Stimulated activated effector memory CD8-positive, alpha-beta T cell treated with anti-CD3 and anti-CD28 coated beads, Interleukin-12 subunit alpha, Interleukin-12 subunit beta, amount 100 ng/mL, for 72 hours (primary cell): Measurements from ENCODE around the gene ZNF581.
A peak's percentile ranks its signal among the peaks of the same experiment; 100 is the strongest.

ENCODE experiments used
- ATAC-seq: fragments of 150-1000 bp; cut with Tn5 transposase; 2 replicates; pipeline ENCODE4 v1.10.0; 2021
- DNase-seq, 2 donors: peaks; one replicate each; pipeline ENCODE4 v3.0.0; 2021 to 2022; ENCODE audit warnings: low spot score in 2 of 2
- H3K27ac Mint-ChIP-seq: one replicate; pipeline ENCODE4 v1.8.0; 2022; ENCODE audit warnings: mild to moderate bottlenecking, mixed read lengths
- H3K36me3 Mint-ChIP-seq: one replicate; pipeline ENCODE4 v1.8.0; 2022; ENCODE audit warnings: mild to moderate bottlenecking, mixed read lengths
- H3K4me1 Mint-ChIP-seq: one replicate; pipeline ENCODE4 v1.8.0; 2022; ENCODE audit warnings: mixed read lengths
- H3K4me3 Mint-ChIP-seq: one replicate; pipeline ENCODE4 v1.8.0; 2022; ENCODE audit warnings: mild to moderate bottlenecking, mixed read lengths
- H3K9me3 Mint-ChIP-seq: one replicate; pipeline ENCODE4 v1.8.0; 2022; ENCODE audit warnings: mixed read lengths

Gene ZNF581

DNA sequence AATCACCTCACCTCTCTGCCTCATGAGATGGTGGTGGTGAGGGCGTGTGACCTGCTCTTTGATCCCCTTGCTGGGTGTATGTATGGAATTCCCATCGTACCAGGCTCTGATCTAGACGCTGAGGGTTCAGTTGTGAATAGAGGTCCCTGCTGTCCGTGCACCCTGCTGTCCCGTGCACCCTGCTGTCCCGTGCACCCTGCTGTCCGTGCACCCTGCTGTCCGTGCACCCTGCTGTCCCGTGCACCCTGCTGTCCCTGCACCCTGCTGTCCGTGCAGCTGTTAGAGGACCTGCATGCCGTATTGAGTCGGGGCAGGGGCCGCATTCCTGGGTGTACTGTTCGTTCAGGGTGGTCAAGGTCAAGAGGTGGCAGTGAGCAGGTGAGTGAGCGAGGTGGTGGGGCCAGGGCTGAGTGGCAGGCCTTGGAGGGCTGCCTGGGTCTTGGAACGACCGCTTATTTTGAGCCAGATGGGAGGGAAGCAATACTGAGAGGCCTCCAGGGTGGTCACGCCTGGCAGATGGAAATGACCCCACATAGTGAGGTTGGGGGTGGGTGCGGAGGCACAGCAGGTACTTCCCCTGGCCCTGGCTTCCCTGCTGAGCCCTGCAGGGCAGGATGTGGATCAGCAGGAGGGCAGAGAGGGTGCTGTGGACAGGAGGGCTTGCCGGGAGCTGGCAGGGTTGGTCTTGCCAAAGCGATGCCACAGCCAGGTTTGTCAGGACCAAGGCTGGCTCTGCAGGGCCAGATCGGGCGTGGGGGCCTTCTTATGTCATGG lies 27.0 kb downstream of the ZNF581 start:
- peaks cover 100% of the 10 kb centered on the region for H3K36me3 Mint-ChIP-seq
- no peak for ATAC-seq
- no peak overlapping the region for H3K27ac Mint-ChIP-seq

DNA sequence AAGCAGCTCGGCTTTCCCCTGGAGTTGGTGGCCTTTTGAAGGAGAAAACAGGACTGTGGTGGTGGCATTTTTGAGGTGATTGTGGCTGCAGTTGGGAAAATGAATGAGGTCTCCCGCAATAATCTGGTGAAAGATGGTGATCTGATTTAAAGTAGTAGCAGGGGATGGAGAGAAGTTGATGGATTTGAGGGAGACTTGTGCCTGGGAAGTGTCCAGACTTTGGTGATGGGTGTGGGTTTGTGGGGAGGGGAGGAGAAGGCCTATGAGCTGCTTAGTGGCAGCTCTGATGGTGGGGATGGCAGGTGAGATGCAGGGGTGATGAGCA lies 27.6 kb downstream of the ZNF581 start:
- H3K4me3 Mint-ChIP-seq = no peak overlapping the region
- H3K27ac Mint-ChIP-seq = no peak overlapping the region
- no peaks in the 10 kb centered on the region for H3K9me3 Mint-ChIP-seq

More for the DNA sequence above, 27.0 kb downstream of the ZNF581 start:
- Mint-ChIP-seq H3K9me3 (no peaks in the 10 kb centered on the region), H3K4me3 (no peak overlapping the region), H3K4me1 (peaks cover 56% of the 10 kb centered on the region)
- no peak for DNase-seq

DNA sequence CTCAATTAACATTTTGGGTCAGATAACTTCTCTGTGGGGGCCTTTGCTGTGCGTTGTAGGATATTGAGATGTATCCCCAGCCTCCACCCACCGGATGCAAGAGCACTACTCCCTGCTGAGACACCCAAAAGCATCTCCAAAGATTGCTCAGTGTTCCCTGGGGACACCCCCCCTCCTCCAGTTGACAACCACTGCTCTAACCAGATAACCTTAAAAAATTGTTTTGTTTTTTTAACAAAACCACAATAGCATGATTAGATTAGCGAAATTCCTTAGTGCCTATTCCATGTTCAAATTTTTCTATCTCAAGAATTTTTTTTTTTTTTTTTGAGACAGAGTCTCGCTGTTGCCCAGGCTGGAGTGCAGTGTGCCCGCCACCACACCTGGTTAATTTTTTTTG lies 29.0 kb downstream of the ZNF581 start:
- peaks cover 68% of the 10 kb centered on the region for H3K4me1 Mint-ChIP-seq
- ATAC-seq (no peak), DNase-seq (no peak)
- H3K36me3 Mint-ChIP-seq = peaks cover 92% of the 10 kb centered on the region
- no peak overlapping the region for H3K4me3 Mint-ChIP-seq
- no peak overlapping the region for H3K27ac Mint-ChIP-seq
- no peaks in the 10 kb centered on the region for H3K9me3 Mint-ChIP-seq

More for the DNA sequence above, 27.6 kb downstream of the ZNF581 start:
- Mint-ChIP-seq H3K36me3 (peaks cover 100% of the 10 kb centered on the region), H3K4me1 (peaks cover 59% of the 10 kb centered on the region)
- ATAC-seq (no peak), DNase-seq (no peak)

DNA sequence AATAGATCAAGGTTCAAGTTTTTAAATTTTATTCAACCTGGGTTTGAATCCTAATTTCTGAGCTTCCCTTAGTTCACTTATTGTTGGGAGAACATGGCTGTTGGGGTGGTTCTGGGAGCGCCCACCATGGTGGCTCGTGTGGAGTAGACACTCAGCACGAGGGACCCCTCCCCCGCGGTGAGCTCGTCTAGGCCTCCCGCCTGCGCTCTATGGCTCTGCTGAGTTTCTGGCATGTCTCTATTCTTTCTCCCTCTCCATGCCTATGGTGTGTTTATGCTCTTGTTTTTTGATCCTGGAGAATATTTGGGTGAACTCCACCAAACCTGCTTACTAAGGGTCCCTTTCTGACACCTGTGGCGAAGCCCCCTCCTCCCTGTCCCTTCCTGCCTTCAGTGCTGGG lies 30.0 kb downstream of the ZNF581 start:
- no peak for DNase-seq
- Mint-ChIP-seq H3K27ac (peak overlapping the region; percentile 8), H3K9me3 (no peaks in the 10 kb centered on the region), H3K4me1 (peaks cover 72% of the 10 kb centered on the region), H3K4me3 (peak overlapping the region; percentile 93), H3K36me3 (peaks cover 92% of the 10 kb centered on the region)
- ATAC-seq = no peak

DNA sequence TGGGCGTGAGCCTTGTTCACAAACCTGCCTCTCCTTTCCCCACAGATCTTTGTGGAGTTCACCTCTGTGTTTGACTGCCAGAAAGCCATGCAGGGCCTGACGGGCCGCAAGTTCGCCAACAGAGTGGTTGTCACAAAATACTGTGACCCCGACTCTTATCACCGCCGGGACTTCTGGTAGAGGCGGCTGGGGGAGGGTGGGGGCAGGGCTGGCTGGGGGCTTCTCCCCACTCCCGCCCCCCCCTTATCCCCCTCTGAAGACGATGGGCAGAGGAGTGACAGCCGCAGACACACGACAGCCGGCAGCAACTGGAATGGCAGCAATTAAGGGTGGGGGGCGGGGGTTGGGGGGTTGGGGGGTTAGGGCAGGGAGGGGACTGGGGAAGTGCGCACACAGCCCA lies 30.4 kb downstream of the ZNF581 start:
- peaks cover 92% of the 10 kb centered on the region for H3K36me3 Mint-ChIP-seq
- peak overlapping the region; percentile 84 for H3K27ac Mint-ChIP-seq
- ATAC-seq (no peak), DNase-seq (no peak)
- H3K4me3 Mint-ChIP-seq = peak overlapping the region; percentile 93
- H3K4me1 Mint-ChIP-seq = peaks cover 76% of the 10 kb centered on the region
- no peaks in the 10 kb centered on the region for H3K9me3 Mint-ChIP-seq

DNA sequence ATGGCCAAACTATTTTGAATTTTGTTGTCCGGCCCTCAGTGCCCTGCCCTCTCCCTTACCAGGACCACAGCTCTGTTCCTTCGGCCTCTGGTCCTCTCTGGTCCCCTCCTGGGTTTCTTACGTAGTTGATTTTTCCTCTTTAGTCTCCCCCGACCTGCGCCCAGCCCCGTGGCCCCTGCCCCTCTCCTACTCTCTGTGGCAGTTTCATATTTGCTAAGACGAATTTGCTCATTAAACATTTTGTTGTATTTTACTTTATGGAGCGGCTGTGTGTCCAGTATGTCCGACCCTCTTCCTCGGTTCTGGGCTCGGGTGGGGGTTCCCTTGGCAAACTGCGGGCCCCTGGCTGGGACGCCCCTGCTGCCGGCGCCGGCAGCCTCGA lies 31.0 kb downstream of the ZNF581 start:
- no peak for DNase-seq
- H3K9me3 Mint-ChIP-seq = no peaks in the 10 kb centered on the region
- H3K4me3 Mint-ChIP-seq = peak overlapping the region; percentile 93
- peak overlapping the region; percentile 84 for H3K27ac Mint-ChIP-seq
- ATAC-seq = no peak
- peaks cover 77% of the 10 kb centered on the region for H3K4me1 Mint-ChIP-seq
- H3K36me3 Mint-ChIP-seq = peaks cover 92% of the 10 kb centered on the region

DNA sequence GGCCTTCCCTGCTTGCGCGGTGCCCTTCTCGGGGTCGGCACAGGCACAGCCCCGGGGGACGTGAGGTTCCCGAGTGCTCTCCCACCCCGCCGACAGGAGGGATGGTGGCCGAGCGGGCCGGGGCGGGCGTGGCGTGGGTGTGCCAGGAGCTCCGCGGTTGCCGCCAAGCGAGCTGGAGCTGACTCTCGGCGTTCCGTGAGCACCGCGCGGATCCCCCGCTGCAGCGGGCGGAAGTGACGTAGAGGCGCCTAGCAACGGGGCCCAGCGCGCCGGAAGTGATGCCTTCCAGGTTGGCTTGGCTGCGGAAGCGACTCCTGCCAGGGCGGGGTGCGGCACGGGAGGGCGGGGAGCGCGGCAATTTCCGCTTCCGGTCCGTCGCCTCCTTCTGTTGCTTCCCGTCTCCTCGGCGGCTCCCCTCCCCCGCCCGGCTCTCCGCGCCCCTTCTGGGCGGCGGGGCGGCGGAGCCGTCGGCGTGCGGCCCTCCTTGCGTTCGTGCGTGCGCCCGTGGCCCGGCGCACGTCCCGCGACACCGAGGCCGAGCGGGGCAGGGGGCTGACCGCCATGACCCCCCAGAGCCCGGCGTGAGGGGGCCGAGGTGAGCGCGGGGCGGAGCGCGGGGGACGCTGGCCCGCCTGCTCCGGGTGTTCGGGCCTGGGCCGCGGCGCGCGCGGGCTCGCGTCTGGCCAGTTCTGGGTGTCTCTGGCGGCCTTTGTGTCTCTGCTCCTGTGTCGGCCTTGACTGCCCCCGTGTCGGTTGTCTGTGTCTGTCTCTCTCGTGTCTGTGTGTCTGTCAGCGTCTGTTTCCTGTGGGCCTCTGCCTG lies 31.6 kb downstream of the ZNF581 start, which contains the start of gene EPN1:
EPN1 (plus strand) TSS at position 386 of the 820 bp plus-strand sequence. CDS start 3,402 bp downstream, outside the sequence.
- Mint-ChIP-seq H3K36me3 (peaks cover 92% of the 10 kb centered on the region), H3K9me3 (no peaks in the 10 kb centered on the region), H3K4me1 (peaks cover 78% of the 10 kb centered on the region), H3K27ac (peak within 1 kb of the TSS; percentile 98), H3K4me3 (peak within 1 kb of the TSS; percentile 93)
- DNase-seq (peak; percentile 91 to 96), ATAC-seq (peak; percentile 94)

DNA sequence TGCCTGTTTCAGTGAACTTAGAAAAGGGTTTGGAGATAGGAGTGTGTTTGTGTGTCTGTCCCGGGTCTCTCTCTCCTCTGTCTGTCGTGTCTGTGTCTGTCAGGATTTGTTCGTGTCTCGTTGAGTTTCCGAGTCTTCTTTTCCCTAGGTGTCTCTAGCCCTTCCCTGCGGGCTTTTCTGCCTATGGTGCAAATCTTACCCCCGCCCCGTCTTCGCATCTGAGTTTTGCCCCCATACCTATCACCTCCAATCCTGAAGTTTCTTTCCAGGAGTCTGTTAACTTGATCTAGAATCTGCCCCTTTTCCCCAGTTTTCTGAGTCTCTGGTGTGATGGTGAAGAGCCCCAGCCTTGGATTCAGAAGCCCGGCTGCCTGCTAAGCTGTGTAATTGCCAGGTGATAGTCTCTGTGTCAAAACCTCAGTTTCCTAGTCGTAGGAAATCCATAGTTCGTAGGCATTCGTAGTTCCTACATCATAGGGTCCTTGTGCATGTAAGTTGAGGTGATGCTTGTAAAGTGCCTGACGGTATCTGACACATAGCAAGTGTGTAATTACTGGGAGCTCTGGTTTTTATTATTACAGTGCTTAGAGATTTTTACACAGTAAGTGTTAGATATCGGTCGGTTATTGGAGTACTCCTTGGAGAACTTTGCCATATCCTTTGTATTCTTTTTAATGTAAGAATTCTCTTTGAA lies 32.4 kb downstream of the ZNF581 start:
- no peak for ATAC-seq
- H3K9me3 Mint-ChIP-seq = no peaks in the 10 kb centered on the region

DNA sequence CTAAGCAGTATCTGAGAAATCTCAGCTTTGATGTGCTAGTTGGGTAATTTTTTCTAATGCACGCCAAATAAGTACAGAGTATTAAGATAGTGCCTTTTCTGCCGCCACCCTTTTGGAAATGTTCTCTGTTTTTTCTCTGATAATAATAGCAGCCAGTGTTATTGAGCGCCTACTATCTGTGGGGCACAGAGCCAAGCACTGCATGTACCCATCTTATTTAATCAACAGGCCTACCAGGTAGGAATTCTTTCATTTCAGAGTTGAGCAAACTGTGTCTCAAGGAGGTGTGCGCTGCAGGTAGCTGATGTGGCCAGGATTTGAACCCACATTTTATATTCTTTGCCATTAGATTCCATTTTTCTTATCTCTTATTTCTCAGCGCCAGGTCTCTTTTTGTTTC lies 32.9 kb downstream of the ZNF581 start:
- peaks cover 76% of the 10 kb centered on the region for H3K4me1 Mint-ChIP-seq
- DNase-seq (no peak), ATAC-seq (no peak)
- peak overlapping the region; percentile 93 for H3K4me3 Mint-ChIP-seq
- no peaks in the 10 kb centered on the region for H3K9me3 Mint-ChIP-seq
- H3K27ac Mint-ChIP-seq = peak overlapping the region; percentile 43
- H3K36me3 Mint-ChIP-seq = peaks cover 89% of the 10 kb centered on the region

More for the DNA sequence above, 32.4 kb downstream of the ZNF581 start:
- Mint-ChIP-seq H3K4me1 (peaks cover 80% of the 10 kb centered on the region), H3K4me3 (peak overlapping the region; percentile 93), H3K27ac (peak overlapping the region; percentile 98), H3K36me3 (peaks cover 92% of the 10 kb centered on the region)
- DNase-seq = no peak

DNA sequence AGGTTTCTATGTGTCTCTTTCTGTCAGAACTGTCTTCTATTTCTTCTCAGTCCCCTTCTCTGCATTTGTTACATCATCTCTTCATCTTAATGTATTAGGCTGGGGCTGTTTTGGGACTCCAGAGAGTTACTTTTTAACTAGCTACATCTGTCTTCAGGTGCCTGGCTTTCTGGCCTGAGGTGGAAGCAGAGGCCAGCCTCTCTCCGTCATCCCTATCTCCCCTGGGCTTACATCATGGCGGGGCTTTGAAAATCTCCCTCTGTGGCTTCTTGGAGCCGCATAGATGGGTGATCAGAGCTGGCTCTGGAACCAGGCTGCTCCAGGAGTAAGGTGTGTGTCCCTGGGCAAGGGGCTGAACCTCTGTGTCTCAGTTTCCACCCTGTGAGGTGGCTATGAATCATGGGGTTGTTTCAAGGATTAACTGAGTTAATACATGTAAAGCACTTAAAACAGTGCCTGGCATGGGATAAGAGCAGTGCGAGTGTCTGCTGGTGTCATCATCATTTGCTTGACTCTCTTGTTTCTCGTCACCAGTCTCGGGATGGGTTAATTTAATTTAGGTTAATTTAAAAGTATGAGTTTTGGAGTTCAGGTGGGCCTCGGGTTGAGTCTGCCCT lies 33.5 kb downstream of the ZNF581 start:
- H3K4me3 Mint-ChIP-seq = peak overlapping the region; percentile 93
- peak overlapping the region; percentile 43 for H3K27ac Mint-ChIP-seq
- DNase-seq (no peak), ATAC-seq (no peak)
- peaks cover 89% of the 10 kb centered on the region for H3K36me3 Mint-ChIP-seq
- no peaks in the 10 kb centered on the region for H3K9me3 Mint-ChIP-seq
- peaks cover 72% of the 10 kb centered on the region for H3K4me1 Mint-ChIP-seq

DNA sequence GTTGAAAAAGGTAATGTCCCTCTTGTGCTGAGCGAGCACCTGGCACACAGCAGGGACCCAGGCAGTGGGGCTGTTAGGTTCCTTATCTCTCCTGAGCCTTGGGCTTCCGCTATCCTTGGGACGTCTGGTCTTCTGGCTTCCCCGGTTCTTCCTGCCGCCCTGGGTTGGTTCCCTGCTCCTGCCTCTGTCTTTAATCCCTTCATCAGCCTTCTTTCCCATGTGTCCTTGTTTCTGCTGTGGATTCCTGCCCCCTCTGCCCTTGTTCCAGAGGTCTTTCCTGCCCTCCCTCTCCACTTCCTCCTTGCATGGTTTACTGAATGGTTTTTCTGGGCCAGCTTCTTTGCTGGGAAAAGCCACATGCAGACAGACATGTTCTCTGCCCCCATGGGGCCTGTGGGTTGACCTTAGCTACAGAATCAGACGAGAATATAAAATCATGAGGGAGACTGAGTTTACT lies 34.2 kb downstream of the ZNF581 start:
- no peak for ATAC-seq
- Mint-ChIP-seq H3K9me3 (no peaks in the 10 kb centered on the region), H3K4me3 (peak overlapping the region; percentile 93), H3K27ac (peak overlapping the region; percentile 69), H3K4me1 (peaks cover 72% of the 10 kb centered on the region), H3K36me3 (peaks cover 88% of the 10 kb centered on the region)
- DNase-seq = no peak

DNA sequence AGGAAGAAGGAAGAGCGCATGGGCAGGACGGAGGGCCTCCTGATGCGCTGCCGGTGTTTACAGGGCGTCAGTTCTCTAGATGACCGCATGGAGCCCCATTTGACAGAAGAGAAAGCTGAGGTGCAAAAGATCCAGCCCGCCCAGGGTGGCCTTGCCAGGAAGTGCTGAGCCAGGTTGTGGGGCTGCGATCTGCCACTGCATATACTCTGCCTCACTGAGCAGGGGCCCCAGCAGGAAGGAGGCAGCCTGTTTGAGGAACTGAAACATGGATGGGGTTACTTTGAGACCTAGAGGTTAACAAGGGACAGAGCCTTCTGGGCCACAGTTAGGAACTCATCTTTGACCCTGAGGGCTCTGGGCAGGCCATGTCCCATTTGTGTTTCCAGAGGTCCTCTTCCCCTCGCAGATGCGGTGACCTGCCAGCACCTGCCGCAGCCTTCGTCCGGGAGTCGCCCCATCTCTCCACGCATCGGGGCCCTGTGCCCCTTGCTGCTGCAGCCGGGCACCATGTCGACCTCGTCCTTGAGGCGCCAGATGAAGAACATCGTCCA lies 34.7 kb downstream of the ZNF581 start:
- peak overlapping the region; percentile 69 for H3K27ac Mint-ChIP-seq
- no peak for ATAC-seq
- H3K4me1 Mint-ChIP-seq = peaks cover 72% of the 10 kb centered on the region
- peaks cover 88% of the 10 kb centered on the region for H3K36me3 Mint-ChIP-seq
- H3K9me3 Mint-ChIP-seq = no peaks in the 10 kb centered on the region
- DNase-seq = no peak
- H3K4me3 Mint-ChIP-seq = peak overlapping the region; percentile 93

DNA sequence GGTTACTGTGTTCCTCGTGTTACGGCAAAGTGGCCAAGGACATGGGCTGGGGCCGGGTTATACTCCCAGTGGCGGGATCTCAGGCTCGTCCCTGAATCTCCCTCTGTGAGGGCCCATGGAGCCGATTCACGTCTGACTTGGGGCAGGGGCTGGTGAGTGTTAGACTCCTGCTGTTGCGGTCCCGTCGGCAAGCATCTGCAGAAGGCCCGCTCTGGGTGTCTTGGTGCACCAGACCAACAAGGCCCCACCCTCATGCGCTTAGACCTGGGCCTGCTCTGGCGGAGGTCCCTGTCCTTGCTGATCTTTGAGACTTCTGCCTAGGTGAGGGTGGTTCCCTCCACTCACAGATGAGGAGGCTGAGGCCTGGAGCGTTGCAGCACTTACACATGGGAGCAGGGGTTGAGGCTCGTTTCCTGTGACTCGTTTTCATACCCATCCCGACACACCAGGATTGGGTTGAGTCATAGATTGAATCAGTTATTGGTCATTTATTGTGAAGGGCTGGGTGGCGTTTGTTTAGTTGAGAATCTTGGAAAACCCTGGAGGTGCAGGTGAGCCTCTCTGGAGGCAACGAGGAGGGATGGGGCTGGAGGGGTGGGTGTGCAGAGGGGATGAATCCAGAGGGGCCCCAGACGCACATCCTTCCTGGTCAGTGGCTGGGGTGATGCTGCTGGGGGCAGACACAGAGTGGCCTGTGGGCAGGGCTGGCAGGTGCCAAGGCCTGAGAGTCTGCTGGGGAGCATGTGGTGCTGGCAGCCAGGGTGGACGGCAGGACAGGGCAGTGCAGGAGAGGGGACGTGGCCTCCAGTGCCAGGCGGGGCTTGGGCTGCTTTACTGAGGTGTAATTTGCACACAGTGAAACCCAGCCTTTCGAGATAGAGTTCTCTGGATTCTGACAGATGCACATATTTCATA lies 36.2 kb downstream of the ZNF581 start:
- H3K4me3 Mint-ChIP-seq = no peak overlapping the region
- peaks cover 87% of the 10 kb centered on the region for H3K36me3 Mint-ChIP-seq
- DNase-seq (no peak), ATAC-seq (no peak)
- peak overlapping the region; percentile 77 for H3K27ac Mint-ChIP-seq
- H3K9me3 Mint-ChIP-seq = no peaks in the 10 kb centered on the region
- peaks cover 60% of the 10 kb centered on the region for H3K4me1 Mint-ChIP-seq
